ENCODE measurements around the gene VWA3A.

VWA3A gene

DNA sequence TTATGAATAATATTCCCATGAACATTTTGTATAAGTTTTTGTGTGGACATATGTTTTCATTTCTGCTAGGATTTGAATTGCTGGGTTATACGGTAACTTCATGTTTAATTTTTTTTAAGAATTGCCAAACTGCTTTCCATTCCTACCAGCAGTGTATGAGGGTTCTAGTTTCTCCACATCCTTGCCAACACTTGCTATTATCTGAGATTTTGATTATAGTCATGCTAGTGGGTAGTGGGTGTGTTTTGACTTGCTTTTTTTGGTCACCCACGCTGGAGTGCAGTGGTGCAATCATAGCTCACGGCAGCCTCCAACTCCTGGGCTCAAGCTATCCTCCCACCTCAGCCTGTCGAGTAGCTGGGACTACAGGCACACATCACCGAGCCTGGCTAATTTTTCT lies 110.8 kb downstream of the VWA3A start:
- DNase-seq (ENCODE audit: low spot score), result no peak

DNA sequence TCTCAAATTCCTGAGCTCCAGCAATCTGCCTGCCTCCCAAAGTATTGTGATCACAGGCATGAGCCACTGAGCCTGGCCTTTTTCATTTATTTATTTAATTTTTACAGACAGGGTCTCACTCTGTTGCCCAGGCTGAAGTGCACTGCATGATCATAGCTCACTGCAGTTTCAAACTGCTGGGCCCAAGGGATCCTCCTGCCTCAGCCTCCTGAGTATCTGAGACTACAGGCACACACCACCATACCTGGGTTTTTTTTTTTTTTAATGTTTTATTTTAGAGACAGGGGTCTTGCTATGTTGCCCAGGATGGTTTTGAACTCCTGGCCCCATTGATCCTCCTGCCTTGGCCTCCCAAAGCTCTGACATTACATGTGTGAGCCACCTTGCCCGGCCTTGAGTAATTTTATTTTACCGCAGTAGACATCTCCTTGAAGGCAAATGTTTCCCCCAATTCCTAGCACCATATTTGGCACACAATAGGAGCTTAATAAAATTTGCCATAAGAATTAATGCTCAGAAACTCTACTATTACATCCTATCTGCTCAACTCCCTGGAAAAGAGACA lies 111.8 kb downstream of the VWA3A start:
- no peak for DNase-seq (ENCODE audit: low spot score)

DNA sequence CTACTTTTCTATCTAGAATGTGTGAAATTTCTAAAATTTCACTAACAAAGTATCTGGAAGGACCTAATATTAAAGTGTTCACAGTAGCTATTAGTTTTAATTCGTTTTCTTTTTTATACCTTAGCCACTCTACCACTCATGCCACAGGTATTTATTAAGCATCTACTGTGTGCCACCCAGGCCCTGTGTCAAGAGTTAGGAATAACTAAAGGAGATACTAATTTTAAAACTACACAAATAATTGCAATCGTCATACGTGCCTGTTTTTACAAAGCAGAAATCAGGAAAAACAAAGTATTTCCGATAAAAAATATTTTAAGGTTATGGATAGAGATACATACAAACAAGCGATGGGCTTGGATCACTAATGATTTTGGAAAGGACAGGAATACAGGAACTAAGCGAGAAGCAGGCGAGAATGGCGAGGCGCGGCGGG lies 113.3 kb downstream of the VWA3A start:
- no peak for DNase-seq (ENCODE audit: low spot score)

DNA sequence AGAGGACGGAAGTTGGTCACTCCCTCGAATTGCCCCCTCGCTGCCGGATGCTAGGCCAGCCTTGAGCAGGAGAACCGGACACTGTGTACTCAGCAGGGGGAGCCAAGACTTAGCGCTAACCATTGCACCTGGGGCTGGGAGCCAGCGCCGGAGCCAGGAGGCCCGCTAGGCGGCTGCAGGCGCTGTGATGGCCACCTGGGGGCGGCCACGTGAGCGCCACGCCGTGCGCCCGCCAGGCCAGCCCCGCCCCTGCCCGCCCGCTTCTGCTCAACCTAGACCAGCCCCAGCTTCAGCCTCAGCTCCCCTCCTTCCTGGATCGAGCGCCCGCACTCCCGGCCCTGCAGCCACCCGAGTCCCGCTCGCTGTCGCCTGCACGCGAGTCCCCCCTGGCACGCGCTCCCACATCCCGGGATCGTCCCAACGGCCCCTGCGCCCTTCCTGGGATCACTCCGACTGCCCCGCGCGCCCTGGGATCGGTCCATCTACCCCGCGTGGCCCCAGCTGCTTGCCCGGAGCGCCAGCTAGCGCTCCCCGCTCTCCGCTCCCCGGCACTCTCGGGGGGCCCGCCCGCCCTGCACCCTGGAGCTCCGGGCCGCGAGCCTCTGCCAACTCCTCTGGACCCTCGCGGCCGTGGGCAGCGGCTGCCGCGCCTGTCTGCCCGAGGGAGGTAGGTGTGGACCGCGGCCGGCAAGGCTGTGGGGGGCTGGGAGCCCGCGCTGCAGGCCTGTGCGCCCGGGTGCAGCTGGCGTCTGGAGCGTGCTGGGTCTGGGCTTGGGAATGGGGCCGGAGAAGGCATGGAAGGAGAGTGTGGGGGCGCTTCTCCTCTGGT lies 113.9 kb downstream of the VWA3A start, which contains the start of gene EEF2K:
Gene EEF2K, plus strand, starts transcription at position 266 of the 829 bp plus-strand sequence. CDS start 19,452 bp downstream, outside the sequence.
- DNase-seq (ENCODE audit: low spot score), result peak; percentile 94

All from left forelimb (tissue), 1 donor.